Epithelial cell of esophagus (primary cell): ENCODE results near the gene CALCB.

Experiments
- DNase-seq: peaks from one replicate; pipeline ENCODE4 v3.0.0; 2010; ENCODE audit warnings: low read depth
- H3K4me3 ChIP-seq: 2 replicates; pipeline ENCODE4 v1.5.1; 2011; ENCODE audit warnings: mild to moderate bottlenecking, low read length, control low read depth
- TF ChIP-seq, protein P1 (sequence below): IDR thresholded peaks from 2 replicates; pipeline ENCODE4 v1.5.1; 2011; ENCODE audit warnings: low read depth, mild to moderate bottlenecking, low read length, control low read depth, inconsistent platforms; ENCODE audit not compliant: insufficient read depth; ENCODE audit errors: missing control alignments

Gene CALCB

DNA sequence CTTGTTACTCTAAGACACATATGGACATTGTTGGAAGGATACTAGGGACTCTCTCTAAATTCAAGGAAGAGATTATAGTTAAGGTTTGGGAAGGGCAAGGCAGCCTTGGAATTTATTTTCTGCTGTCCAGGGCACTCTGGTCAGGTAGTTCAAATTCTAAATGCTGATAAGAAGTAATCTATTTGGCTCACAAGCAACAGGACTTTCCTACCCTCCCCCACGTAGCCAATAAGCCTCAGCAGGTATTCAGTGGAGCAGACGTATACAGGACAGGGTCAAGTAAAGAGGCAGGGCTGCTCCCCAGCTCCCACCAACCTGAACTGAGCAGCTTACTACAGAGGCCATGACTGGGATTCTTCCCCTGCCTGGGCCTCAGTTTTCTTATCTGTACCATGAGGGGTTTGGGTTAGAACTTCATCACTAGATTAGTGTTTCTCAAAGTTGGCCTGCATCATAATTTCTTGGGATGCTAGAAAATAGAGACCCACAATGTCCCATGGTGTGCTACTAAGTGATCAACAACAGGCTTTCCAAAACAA is 35.3 kb downstream of the CALCB start:
- DNase-seq, result no peak
- H3K4me3 ChIP-seq, result no peak overlapping the region
- TF ChIP-seq, protein P1, sequence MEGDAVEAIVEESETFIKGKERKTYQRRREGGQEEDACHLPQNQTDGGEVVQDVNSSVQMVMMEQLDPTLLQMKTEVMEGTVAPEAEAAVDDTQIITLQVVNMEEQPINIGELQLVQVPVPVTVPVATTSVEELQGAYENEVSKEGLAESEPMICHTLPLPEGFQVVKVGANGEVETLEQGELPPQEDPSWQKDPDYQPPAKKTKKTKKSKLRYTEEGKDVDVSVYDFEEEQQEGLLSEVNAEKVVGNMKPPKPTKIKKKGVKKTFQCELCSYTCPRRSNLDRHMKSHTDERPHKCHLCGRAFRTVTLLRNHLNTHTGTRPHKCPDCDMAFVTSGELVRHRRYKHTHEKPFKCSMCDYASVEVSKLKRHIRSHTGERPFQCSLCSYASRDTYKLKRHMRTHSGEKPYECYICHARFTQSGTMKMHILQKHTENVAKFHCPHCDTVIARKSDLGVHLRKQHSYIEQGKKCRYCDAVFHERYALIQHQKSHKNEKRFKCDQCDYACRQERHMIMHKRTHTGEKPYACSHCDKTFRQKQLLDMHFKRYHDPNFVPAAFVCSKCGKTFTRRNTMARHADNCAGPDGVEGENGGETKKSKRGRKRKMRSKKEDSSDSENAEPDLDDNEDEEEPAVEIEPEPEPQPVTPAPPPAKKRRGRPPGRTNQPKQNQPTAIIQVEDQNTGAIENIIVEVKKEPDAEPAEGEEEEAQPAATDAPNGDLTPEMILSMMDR, result no peak

DNA sequence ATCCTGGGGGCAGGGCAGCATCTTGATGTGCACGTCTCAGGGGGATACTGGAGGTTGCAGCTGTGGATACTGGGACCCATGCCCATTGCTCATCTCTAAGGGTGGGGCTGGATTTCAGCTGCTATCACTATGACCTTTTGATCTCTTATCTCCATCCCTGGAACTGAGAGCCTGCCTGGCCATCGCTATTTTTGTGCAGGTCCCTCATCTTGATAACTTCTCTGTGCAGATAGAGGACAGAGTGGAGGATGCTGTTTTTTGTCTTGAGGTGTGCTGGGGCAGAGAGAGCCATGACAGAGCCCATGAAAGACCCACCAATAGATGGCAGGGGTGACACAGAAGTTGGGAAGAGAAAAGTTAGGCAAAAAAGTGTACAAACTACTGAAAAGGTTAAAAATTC is 36.2 kb downstream of the CALCB start:
- DNase-seq, result no peak
- no peak overlapping the region for H3K4me3 ChIP-seq
- TF ChIP-seq, protein P1, result no peak

DNA sequence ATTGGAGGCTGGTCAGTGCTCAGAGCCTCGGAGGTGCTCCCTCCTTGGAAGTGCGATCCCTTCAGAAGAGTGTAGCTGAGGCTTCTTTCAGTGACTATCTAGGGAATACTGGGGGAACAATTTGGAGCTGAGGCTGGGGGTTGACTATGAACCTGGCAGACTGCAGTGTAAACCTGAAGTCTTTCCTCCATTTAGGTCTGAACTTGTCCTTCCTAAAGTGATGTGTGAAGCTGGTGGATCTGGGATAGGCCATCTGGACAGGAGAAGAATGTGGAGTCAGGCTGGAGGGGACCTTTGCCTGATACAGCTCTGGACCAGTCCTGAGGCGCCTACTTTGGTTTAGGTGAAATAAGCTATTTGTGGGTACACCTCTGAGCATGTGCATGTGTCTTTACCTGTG is 37.8 kb downstream of the CALCB start:
- no peak overlapping the region for H3K4me3 ChIP-seq

DNA sequence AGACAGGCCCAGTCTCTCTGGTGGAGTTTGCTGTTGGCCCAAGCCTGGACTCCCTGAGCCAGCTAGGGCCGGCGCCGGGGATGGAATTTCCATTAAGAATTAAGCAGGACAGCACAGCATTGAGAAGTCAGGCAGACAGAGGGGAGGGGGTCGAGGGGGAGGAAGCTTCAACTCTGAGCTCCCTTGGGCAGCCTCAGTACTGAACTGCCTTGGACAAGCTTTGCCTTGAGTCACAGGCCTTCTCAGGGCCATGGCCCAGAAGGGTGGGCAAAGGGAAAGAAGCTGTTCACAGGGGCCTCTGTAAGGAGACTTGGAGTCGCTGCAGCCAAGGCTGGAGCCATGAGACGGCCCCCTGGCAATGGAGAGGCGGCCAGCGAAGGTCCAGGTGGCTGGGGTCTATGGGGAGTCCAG is 38.7 kb downstream of the CALCB start:
- TF ChIP-seq, protein P1, result no peak
- no peak for DNase-seq
- no peak overlapping the region for H3K4me3 ChIP-seq

More for the DNA sequence above, 37.8 kb downstream of the CALCB start:
- TF ChIP-seq, protein P1, result no peak
- DNase-seq, result no peak

DNA sequence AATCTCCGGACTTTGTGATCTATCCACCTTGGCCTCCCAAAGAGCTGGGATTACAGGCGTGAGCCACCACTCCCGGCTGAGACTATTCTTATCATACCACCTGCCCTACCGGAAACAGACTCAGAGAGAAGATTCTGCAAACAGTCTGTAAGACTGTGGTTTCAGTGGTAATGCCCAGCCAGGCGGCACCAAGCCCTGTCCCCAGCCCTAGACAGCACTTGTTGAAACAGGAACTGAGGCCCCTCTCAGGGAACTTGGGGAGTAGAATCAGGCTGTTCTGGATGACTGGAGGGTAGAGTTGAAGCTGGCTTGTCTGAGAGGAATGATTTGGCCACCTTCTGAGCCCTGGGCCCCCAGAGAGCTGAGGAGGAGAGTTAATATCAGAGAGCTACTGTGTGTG is 40.0 kb downstream of the CALCB start:
- no peak overlapping the region for H3K4me3 ChIP-seq
- DNase-seq, result no peak
- TF ChIP-seq, protein P1, result no peak

DNA sequence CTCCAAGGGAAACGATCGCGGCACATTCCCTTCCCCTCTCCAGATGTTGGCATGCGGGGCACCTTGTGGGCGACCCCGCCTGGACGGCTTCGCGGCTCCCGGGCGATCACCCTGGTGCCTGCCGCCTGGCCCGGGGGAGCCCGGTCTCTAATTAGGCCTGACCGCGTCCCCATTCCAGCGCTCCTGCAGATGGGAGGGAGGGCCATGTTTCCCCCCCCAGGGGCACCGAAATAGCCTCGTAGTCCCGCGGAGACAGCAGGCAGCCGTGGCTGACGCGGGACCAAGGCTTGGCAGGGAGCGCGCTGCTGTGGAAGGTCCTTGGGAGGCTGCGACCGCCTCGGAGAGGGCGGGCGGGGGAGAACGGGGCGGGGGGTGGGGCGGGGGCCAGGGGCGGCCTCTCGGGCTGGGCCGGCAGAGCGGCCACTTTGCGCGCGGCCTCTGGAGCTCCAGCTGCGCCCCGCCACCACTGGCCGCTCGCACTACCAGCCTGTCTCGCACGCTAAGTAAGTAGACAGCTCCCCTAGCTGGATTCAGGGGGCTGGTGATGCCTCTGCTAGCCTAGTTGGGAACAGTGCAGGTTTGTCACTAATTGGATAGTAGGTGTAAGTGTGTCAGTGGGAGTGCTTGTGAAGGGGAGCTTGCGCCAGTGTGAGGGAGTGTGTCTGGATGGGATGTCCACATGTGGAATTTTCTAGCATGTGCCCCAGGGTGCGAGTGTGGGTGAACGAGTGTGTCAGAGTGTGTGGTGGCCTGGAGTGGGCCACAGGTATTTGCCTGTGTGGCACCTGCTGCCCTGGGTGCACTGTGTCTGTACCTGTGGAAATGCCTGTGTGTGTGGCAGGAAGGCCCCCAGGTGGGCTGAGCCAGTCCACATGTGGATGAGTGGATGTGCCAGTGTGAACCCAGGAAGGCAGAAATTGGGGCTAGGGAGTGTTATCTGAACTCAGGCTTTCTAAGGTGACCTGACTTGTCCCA is 41.4 kb downstream of the CALCB start, which contains the start of gene INSC:
Gene INSC (plus strand): TSS at position 423 of the 975 bp plus-strand sequence. CDS start 34,252 bp downstream, outside the sequence.
- DNase-seq, result no peak
- TF ChIP-seq, protein P1, result no peak
- peak within 1 kb of the TSS; percentile 18 for H3K4me3 ChIP-seq
